GM18505 (cell line): ENCODE measurements around the gene VRK1.

Experiments
- ATAC-seq: cut with Tn5 transposase; IDR thresholded peaks from one replicate; pipeline ENCODE4 v1.9.1; 2021; ENCODE audit not compliant: unreplicated experiment
- POLR2A ChIP-seq: IDR thresholded peaks from 4 replicates; pipeline ENCODE4 v1.6.1; 2011; ENCODE audit warnings: borderline replicate concordance; ENCODE audit not compliant: insufficient read depth, insufficient read length; ENCODE audit errors: extremely low read depth

The VRK1 gene

GRCh38 chr14:96797582-96798349 lies 584 bp downstream of the VRK1 start:
- ATAC-seq = peak; percentile 38
- no peak for TF ChIP-seq POLR2A

- no peak for TF ChIP-seq POLR2A
- ATAC-seq = no peak
Measured at GRCh38 chr14:96798956-96799355, 1.8 kb downstream of the VRK1 start.

- ATAC-seq = no peak
- TF ChIP-seq POLR2A = no peak
Measured at GRCh38 chr14:96799489-96800054, 2.4 kb downstream of the VRK1 start.

GRCh38 chr14:96801931-96802330 lies 4.7 kb downstream of the VRK1 start:
- ATAC-seq = no peak
- TF ChIP-seq POLR2A = no peak

GRCh38 chr14:96802963-96803362 lies 5.8 kb downstream of the VRK1 start:
- no peak for TF ChIP-seq POLR2A
- ATAC-seq = no peak

GRCh38 chr14:96803958-96804357 lies 6.8 kb downstream of the VRK1 start:
- ATAC-seq = no peak
- no peak for TF ChIP-seq POLR2A

- no peak for ATAC-seq
- no peak for TF ChIP-seq POLR2A
Measured at GRCh38 chr14:96804895-96805294, 7.7 kb downstream of the VRK1 start.

- TF ChIP-seq POLR2A = no peak
- no peak for ATAC-seq
Measured at GRCh38 chr14:96805956-96806355, 8.8 kb downstream of the VRK1 start.

GRCh38 chr14:96806836-96807235 lies 9.7 kb downstream of the VRK1 start:
- TF ChIP-seq POLR2A = no peak
- no peak for ATAC-seq

- TF ChIP-seq POLR2A = no peak
- no peak for ATAC-seq
Measured at GRCh38 chr14:96808619-96809406, 11.6 kb downstream of the VRK1 start.

GRCh38 chr14:96811265-96811664 lies 14.1 kb downstream of the VRK1 start:
- no peak for TF ChIP-seq POLR2A
- ATAC-seq = no peak

GRCh38 chr14:96811985-96812667 lies 14.9 kb downstream of the VRK1 start:
- TF ChIP-seq POLR2A = no peak
- ATAC-seq = no peak

- TF ChIP-seq POLR2A = no peak
- ATAC-seq = no peak
Measured at GRCh38 chr14:96816281-96816680, 19.1 kb downstream of the VRK1 start.
